Suprapubic skin (tissue), 3 donors: ENCODE measurements around the gene TNFRSF8.

Experiments
- EP300 ChIP-seq: sonication (generic); formaldehyde crosslinking; IDR thresholded peaks from one replicate; pipeline ENCODE4 v1.6.1; 2017; ENCODE audit warnings: antibody characterized with exemption
- POLR2A ChIP-seq, 2 donors: fragments of 450-650 bp; IDR thresholded peaks; one replicate each; pipeline ENCODE4 v1.6.1; 2017; ENCODE audit warnings: antibody characterized with exemption in 2 of 2, mild to moderate bottlenecking in 2 of 2, moderate library complexity in 2 of 2
- TF ChIP-seq, protein P1 (sequence below), 2 donors: fragments of 200-600 bp in 1 of 2; fragments of 450-650 bp in 1 of 2; sonication (generic) in 1 of 2; IDR thresholded peaks; one replicate each; pipeline ENCODE4 v1.5.1; 2016 to 2019; ENCODE audit warnings: antibody characterized with exemption in 2 of 2, mild to moderate bottlenecking in 1 of 2, moderate library complexity in 1 of 2

DNA sequence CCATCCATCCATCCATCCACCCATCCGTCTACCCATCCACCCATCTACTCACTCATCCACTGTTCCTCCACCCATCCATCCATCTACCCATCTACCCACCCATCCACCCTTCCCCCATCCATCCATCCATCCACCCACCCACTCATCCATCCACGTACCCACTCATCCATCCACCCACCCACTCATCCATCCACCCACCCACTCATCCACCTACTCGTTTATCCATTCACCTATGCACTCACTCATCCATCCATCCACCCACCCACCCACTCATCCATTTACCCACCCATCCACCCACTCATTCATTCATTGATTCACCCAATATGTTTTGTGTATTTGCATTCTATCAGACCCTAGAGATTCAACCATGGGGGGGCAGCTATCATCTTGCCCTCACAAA lies 27.2 kb downstream of the TNFRSF8 start:
- TF ChIP-seq, protein P1, sequence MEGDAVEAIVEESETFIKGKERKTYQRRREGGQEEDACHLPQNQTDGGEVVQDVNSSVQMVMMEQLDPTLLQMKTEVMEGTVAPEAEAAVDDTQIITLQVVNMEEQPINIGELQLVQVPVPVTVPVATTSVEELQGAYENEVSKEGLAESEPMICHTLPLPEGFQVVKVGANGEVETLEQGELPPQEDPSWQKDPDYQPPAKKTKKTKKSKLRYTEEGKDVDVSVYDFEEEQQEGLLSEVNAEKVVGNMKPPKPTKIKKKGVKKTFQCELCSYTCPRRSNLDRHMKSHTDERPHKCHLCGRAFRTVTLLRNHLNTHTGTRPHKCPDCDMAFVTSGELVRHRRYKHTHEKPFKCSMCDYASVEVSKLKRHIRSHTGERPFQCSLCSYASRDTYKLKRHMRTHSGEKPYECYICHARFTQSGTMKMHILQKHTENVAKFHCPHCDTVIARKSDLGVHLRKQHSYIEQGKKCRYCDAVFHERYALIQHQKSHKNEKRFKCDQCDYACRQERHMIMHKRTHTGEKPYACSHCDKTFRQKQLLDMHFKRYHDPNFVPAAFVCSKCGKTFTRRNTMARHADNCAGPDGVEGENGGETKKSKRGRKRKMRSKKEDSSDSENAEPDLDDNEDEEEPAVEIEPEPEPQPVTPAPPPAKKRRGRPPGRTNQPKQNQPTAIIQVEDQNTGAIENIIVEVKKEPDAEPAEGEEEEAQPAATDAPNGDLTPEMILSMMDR (IDR thresholded peaks at IDR 0.05), result no peak
- TF ChIP-seq POLR2A (IDR thresholded peaks at IDR 0.05) (no peak), EP300 (no peak)
